ENCODE results near the gene PRR19.

The PRR19 gene

DNA sequence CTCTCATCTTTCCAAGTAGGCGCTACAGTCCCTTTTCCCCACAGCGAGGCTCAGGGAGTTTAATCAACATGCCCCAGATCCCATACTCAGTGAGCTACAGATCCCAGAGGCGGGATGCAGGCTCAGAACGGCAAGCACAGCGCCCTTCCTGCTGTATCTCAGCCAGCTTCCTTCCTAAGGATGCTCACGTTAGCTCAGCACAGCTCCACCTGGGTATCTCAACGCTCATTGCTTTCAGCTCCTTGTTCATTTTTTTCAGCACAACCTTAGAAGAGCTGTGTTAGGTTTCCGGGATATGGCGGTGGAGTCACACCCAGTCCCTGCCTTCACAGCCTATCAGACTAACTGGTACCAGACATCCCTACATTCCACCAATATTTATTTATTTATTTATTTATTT is 20.4 kb downstream of the PRR19 start:
- peaks cover 58% of the 10 kb centered on the region for H3K27me3 ChIP-seq
- TF ChIP-seq, protein P1, sequence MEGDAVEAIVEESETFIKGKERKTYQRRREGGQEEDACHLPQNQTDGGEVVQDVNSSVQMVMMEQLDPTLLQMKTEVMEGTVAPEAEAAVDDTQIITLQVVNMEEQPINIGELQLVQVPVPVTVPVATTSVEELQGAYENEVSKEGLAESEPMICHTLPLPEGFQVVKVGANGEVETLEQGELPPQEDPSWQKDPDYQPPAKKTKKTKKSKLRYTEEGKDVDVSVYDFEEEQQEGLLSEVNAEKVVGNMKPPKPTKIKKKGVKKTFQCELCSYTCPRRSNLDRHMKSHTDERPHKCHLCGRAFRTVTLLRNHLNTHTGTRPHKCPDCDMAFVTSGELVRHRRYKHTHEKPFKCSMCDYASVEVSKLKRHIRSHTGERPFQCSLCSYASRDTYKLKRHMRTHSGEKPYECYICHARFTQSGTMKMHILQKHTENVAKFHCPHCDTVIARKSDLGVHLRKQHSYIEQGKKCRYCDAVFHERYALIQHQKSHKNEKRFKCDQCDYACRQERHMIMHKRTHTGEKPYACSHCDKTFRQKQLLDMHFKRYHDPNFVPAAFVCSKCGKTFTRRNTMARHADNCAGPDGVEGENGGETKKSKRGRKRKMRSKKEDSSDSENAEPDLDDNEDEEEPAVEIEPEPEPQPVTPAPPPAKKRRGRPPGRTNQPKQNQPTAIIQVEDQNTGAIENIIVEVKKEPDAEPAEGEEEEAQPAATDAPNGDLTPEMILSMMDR (IDR thresholded peaks at IDR 0.05): no peak
- peaks cover 19 to 25% of the 10 kb centered on the region in 2 experiments for H3K4me1 ChIP-seq (ENCODE audit: control insufficient read depth in 1 of 2, insufficient read depth in 1 of 2, low read depth in 1 of 2, low read length in 1 of 2)
- H3K27ac ChIP-seq: no peak overlapping the region
- H3K9me3 ChIP-seq: no peaks in the 10 kb centered on the region
- H3K4me3 ChIP-seq (ENCODE audit: low read depth in 1 of 2, low read length in 1 of 2): no peak overlapping the region
- no peaks in the 10 kb centered on the region for H3K36me3 ChIP-seq

DNA sequence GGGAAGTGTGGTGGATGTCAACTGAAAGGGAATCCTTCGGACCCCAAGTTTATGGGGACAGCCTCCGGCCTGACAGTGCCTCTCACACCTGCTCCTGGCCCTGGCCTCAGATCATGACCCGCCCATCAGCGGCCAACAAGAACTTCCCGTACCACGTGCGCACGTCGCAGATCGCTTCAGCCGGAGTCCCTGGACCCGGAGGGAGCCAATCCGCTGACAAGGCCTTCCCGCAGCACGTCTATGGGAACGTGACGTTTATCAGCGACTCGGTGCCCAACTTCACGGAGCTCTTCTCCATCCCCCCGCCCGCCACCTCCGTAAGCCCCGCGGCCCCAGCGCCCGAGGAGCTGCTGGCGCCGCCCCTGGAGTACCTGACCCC is 21.5 kb downstream of the PRR19 start:
- Histone ChIP-seq H3K27ac (no peak overlapping the region), H3K27me3 (peaks cover 55% of the 10 kb centered on the region), H3K4me1 (ENCODE audit: control insufficient read depth in 1 of 2, insufficient read depth in 1 of 2, low read depth in 1 of 2, low read length in 1 of 2) (peaks cover 19 to 25% of the 10 kb centered on the region in 2 experiments), H3K4me3 (ENCODE audit: low read depth in 1 of 2, low read length in 1 of 2) (no peak overlapping the region), H3K9me3 (no peaks in the 10 kb centered on the region), H3K36me3 (no peaks in the 10 kb centered on the region)
- TF ChIP-seq, protein P1 (IDR thresholded peaks at IDR 0.05): no peak

DNA sequence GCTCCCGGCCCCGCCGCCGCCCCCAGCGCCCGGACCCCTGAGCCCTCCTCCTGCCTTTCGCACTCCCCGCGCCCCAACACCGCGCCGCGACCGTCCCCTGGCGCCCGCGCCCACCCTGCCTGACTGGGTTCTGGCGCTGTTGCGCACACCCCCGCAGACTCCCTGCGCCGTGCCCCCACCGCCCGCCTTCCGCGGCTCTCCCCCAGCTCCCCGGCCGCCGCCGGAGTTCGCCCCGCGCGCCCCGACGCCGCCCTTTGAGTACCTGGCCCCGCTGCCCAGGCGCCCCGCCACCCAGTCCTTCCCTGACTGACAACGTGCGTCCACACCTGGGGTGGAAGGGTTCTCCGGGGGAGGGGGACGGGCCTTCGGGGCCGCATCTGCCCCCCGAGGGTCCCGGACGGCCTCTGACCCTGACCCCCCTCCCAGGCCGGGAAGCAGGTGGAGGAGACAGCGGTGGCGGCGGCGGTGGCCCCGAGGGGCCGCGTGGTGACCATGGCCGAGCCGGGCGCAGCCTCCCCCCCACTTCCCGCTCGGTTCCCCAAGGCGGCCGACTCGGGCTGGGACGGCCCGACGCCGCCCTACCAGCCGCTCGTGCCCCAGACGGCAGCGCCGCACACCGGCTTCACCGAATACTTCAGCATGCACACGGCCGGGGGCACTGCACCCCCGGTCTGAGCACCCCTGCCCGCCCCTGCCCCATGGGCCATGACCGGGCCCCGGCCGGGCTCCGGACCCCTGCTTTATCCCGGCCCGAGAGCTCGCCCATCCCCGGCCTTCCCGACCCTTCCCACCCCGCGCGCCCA is 22.1 kb downstream of the PRR19 start:
- Histone ChIP-seq H3K36me3 (no peaks in the 10 kb centered on the region), H3K27me3 (peaks cover 55% of the 10 kb centered on the region), H3K27ac (no peak overlapping the region), H3K4me3 (ENCODE audit: low read depth in 1 of 2, low read length in 1 of 2) (peak overlapping the region in 1 of 2 experiments; percentile 95), H3K9me3 (no peaks in the 10 kb centered on the region), H3K4me1 (ENCODE audit: control insufficient read depth in 1 of 2, insufficient read depth in 1 of 2, low read depth in 1 of 2, low read length in 1 of 2) (peaks cover 19 to 25% of the 10 kb centered on the region in 2 experiments)
- TF ChIP-seq, protein P1 (IDR thresholded peaks at IDR 0.05): no peak

DNA sequence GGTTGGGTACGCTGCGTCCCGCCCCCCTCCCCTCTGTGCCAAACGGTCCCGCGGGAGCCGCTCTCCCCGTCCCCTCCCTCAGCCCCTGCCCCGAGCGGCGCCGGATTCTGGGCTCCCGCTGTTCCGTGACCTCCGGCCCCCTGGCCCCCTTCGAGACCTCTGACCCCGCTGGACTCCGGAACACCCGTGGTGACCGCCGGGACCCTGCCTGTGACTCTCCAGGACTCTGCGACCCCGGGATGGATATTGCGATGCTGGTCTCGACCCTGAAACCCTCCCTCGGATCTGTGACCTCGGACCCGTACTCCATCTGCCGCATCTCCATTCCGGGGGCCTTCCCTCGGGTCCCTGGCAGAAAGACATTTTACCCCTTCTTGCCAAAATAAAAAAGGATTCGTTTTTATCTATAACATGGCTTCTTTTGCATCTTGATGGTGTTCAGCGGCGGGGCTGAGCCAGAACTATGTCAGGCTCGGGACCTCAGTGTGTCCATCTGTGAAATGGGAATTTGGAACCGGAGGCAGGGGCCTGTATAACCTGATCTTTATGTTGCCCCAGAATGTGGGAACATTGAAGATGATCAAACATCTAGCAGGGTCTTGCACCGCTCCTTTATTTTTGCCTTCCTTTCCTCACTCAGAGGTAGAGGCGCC is 22.8 kb downstream of the PRR19 start:
- TF ChIP-seq, protein P1 (IDR thresholded peaks at IDR 0.05): no peak
- Histone ChIP-seq H3K27me3 (peaks cover 54% of the 10 kb centered on the region), H3K36me3 (no peaks in the 10 kb centered on the region), H3K9me3 (no peaks in the 10 kb centered on the region), H3K4me3 (ENCODE audit: low read depth in 1 of 2, low read length in 1 of 2) (peak overlapping the region; percentile 86 to 95), H3K27ac (peak overlapping the region; percentile 78), H3K4me1 (ENCODE audit: control insufficient read depth in 1 of 2, insufficient read depth in 1 of 2, low read depth in 1 of 2, low read length in 1 of 2) (peaks cover 19 to 25% of the 10 kb centered on the region in 2 experiments)

DNA sequence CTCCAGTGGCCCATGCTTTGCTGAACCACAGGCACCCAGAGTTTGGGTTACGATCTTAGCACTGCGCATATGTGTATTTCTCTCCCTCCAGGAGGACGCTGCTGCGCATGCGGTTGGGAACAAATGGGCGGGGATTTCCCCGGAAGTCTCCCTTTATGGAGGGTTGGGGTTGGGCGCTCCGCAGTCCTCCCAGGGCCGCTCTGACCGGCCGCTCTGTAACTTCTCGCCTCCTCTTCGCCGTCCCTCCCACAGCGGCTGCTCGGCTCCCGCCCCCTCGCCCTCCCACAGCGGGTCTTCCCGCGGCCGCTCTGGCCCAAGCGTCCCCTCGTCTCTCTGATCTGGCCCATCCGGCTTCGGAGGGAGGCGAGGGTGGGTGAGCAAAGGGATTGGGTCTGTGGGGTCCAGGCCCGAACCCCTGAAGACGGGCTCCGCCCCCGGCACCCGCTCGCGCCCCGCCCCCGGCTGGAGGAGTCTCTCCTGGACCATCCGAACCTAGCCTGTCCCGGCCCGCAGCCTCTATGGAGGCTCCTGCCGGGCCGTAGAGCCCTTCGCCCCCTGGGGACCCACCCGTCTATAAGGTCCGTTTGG is 23.5 kb downstream of the PRR19 start, which contains the start of gene MEGF8:
MEGF8 (plus strand) TSS at position 328 of the 588 bp plus-strand sequence. CDS start 609 bp downstream, outside the sequence.
- peaks cover 19 to 25% of the 10 kb centered on the region in 2 experiments for H3K4me1 ChIP-seq (ENCODE audit: control insufficient read depth in 1 of 2, insufficient read depth in 1 of 2, low read depth in 1 of 2, low read length in 1 of 2)
- no peaks in the 10 kb centered on the region for H3K9me3 ChIP-seq
- no peaks in the 10 kb centered on the region for H3K36me3 ChIP-seq
- H3K27me3 ChIP-seq: peaks cover 48% of the 10 kb centered on the region
- H3K27ac ChIP-seq: peak within 1 kb of the TSS; percentile 78
- TF ChIP-seq, protein P1 (IDR thresholded peaks at IDR 0.05): peak; percentile 71
- peak within 1 kb of the TSS; percentile 86 to 95 for H3K4me3 ChIP-seq (ENCODE audit: low read depth in 1 of 2, low read length in 1 of 2)
